ENCODE data around the gene FAM193A.

DNA sequence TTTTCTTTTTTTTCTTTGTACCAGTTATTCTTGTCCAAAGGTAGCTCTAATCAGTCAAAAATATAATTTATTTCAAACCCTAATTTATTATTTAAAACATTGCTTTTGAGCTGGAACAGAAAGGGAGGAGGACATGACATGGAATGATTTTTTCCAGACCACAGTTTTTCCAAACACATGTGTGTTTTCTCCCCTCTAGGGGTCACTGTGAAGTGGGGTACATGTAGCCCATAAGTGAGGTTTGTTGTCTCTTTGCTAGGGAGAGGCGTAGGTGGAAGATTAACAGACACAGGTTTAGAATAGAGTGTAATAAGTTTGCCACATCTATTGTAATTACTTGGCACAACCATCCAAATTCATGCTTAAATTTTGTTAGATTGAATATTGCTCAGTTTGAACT lies 136.7 kb downstream of the FAM193A start:
- TF ChIP-seq POLR2A (IDR thresholded peaks at IDR 0.05; ENCODE audit: low read length) (no peak), GATA1 (IDR thresholded peaks at IDR 0.05; ENCODE audit: low read depth, low read length) (no peak)

Measured in erythroblast (primary cell).